Stomach (tissue), 4 donors: ENCODE results near the gene RPP25L.

Source experiments
- EP300 ChIP-seq: sonication (generic); formaldehyde crosslinking; IDR thresholded peaks from one replicate; pipeline ENCODE4 v1.6.1; 2017; ENCODE audit warnings: antibody characterized with exemption
- POLR2A ChIP-seq, 4 donors: fragments of 450-650 bp; IDR thresholded peaks; one replicate each; pipeline ENCODE4 v1.6.1; 2016; ENCODE audit warnings: antibody characterized with exemption in 4 of 4, control low read depth in 2 of 4, mild to moderate bottlenecking in 1 of 4, moderate library complexity in 1 of 4
- POLR2AphosphoS5 ChIP-seq, 3 donors: sonication (generic); formaldehyde crosslinking; IDR thresholded peaks; one replicate each; pipeline ENCODE4 v1.6.1; 2016; ENCODE audit warnings: antibody characterized with exemption in 3 of 3
- TF ChIP-seq, protein P1 (sequence below), 7 experiments: fragments of 450-650 bp in 4 of 7; fragments of 200-600 bp in 3 of 7; sonication (generic) in 3 of 7; IDR thresholded peaks; one replicate each; pipeline ENCODE4 v1.5.1; 2016 to 2019; ENCODE audit warnings: antibody characterized with exemption in 7 of 7, control low read depth in 2 of 7, mild to moderate bottlenecking in 1 of 7

- TF ChIP-seq, protein P1, sequence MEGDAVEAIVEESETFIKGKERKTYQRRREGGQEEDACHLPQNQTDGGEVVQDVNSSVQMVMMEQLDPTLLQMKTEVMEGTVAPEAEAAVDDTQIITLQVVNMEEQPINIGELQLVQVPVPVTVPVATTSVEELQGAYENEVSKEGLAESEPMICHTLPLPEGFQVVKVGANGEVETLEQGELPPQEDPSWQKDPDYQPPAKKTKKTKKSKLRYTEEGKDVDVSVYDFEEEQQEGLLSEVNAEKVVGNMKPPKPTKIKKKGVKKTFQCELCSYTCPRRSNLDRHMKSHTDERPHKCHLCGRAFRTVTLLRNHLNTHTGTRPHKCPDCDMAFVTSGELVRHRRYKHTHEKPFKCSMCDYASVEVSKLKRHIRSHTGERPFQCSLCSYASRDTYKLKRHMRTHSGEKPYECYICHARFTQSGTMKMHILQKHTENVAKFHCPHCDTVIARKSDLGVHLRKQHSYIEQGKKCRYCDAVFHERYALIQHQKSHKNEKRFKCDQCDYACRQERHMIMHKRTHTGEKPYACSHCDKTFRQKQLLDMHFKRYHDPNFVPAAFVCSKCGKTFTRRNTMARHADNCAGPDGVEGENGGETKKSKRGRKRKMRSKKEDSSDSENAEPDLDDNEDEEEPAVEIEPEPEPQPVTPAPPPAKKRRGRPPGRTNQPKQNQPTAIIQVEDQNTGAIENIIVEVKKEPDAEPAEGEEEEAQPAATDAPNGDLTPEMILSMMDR (IDR thresholded peaks at IDR 0.05), result no peak
- TF ChIP-seq POLR2AphosphoS5 (IDR thresholded peaks at IDR 0.05) (no peak), EP300 (no peak), POLR2A (IDR thresholded peaks at IDR 0.05) (no peak)
Observed at GRCh38 chr9:34577400-34578240, 34.3 kb downstream of the RPP25L start.
